Trophoblast cell (in vitro differentiated cells and primary cell): ENCODE results near the gene CDRT15.

Source experiments
- DNase-seq, 2 donors: peaks; one replicate each; pipeline ENCODE4 v3.0.0-alpha.2; 2016
- H2AFZ ChIP-seq: 2 replicates; pipeline ENCODE4 v1.6.1; 2013; ENCODE audit warnings: low read length, moderate library complexity, mild to moderate bottlenecking; ENCODE audit not compliant: insufficient read depth, poor library complexity
- H2AK5ac ChIP-seq: 2 replicates; pipeline ENCODE4 v1.6.1; 2013; ENCODE audit warnings: mild to moderate bottlenecking, low read length
- H2BK120ac ChIP-seq: 2 replicates; pipeline ENCODE4 v1.6.1; 2013; ENCODE audit warnings: low read length, mild to moderate bottlenecking, moderate library complexity; ENCODE audit not compliant: insufficient read depth, poor library complexity
- H2BK12ac ChIP-seq: 2 replicates; pipeline ENCODE4 v1.6.1; 2013; ENCODE audit warnings: mild to moderate bottlenecking, low read length, moderate library complexity
- H2BK5ac ChIP-seq: 2 replicates; pipeline ENCODE4 v1.6.1; 2013; ENCODE audit warnings: low read length, low read depth, moderate library complexity, mild to moderate bottlenecking; ENCODE audit not compliant: poor library complexity
- H3K14ac ChIP-seq: 2 replicates; pipeline ENCODE4 v1.6.1; 2013; ENCODE audit warnings: mild to moderate bottlenecking, low read length
- H3K18ac ChIP-seq: 2 replicates; pipeline ENCODE4 v1.6.1; 2013; ENCODE audit warnings: mild to moderate bottlenecking, low read length
- H3K23ac ChIP-seq: 2 replicates; pipeline ENCODE4 v1.6.1; 2013; ENCODE audit warnings: low read length
- H3K27ac ChIP-seq: 2 replicates; pipeline ENCODE4 v1.5.1; 2013; ENCODE audit warnings: low read depth, mild to moderate bottlenecking, inconsistent platforms, low read length, moderate library complexity
- H3K27me3 ChIP-seq: 2 replicates; pipeline ENCODE4 v1.6.1; 2013; ENCODE audit warnings: inconsistent platforms, mild to moderate bottlenecking, low read length, moderate library complexity; ENCODE audit not compliant: insufficient read depth
- H3K36me3 ChIP-seq, 2 experiments: 1 replicate in 1 of 2; 2 replicates in 1 of 2; pipeline ENCODE4 v1.6.1; 2013; ENCODE audit warnings: low read length in 2 of 2, mild to moderate bottlenecking in 2 of 2, moderate library complexity in 1 of 2; ENCODE audit not compliant: insufficient read depth in 2 of 2, control insufficient read depth in 1 of 2
- H3K4ac ChIP-seq: 2 replicates; pipeline ENCODE4 v1.6.1; 2013; ENCODE audit warnings: low read depth, mild to moderate bottlenecking, low read length, moderate library complexity
- H3K4me1 ChIP-seq, 2 experiments: 1 replicate in 1 of 2; 2 replicates in 1 of 2; pipeline ENCODE4 v1.6.1; 2013; ENCODE audit warnings: low read length in 2 of 2, mild to moderate bottlenecking in 2 of 2, moderate library complexity in 1 of 2; ENCODE audit not compliant: insufficient read depth in 2 of 2, control insufficient read depth in 1 of 2
- H3K4me2 ChIP-seq: 2 replicates; pipeline ENCODE4 v1.6.1; 2013; ENCODE audit warnings: inconsistent platforms, mild to moderate bottlenecking, low read length, moderate library complexity
- H3K4me3 ChIP-seq: 2 replicates; pipeline ENCODE4 v1.5.1; 2013; ENCODE audit warnings: mild to moderate bottlenecking, low read depth, low read length, inconsistent platforms
- H3K79me1 ChIP-seq: one replicate; pipeline ENCODE4 v1.6.1; 2013; ENCODE audit warnings: low read length
- H3K79me2 ChIP-seq: 2 replicates; pipeline ENCODE4 v1.6.1; 2013; ENCODE audit warnings: low read length, mild to moderate bottlenecking; ENCODE audit not compliant: control insufficient read depth, insufficient read depth, poor library complexity
- H3K9ac ChIP-seq: 2 replicates; pipeline ENCODE4 v1.6.1; 2013; ENCODE audit warnings: mild to moderate bottlenecking, low read length
- H3K9me3 ChIP-seq: 2 replicates; pipeline ENCODE4 v1.6.1; 2013; ENCODE audit warnings: low read depth, mild to moderate bottlenecking, control low read depth, inconsistent platforms, low read length; ENCODE audit not compliant: insufficient read depth
- H4K12ac ChIP-seq: 2 replicates; pipeline ENCODE4 v1.6.1; 2013; ENCODE audit warnings: low read depth, mild to moderate bottlenecking, low read length, moderate library complexity
- H4K8ac ChIP-seq: 2 replicates; pipeline ENCODE4 v1.6.1; 2013; ENCODE audit warnings: low read depth, mild to moderate bottlenecking, low read length, moderate library complexity
- H4K91ac ChIP-seq: one replicate; pipeline ENCODE4 v1.6.1; 2013; ENCODE audit warnings: low read depth, mild to moderate bottlenecking, low read length, moderate library complexity
- WGBS: extraction: QIAGEN DNeasy Blood & Tissue Kit; methylation state at CpG from one replicate; pipeline ENCODE4 v1.1.7; 2013; ENCODE audit warnings: missing lambda C conversion rate; ENCODE audit not compliant: insufficient read length, insufficient coverage; ENCODE audit errors: extremely low coverage; 5-methylcytosine and 5-hydroxymethylcytosine counted together

CDRT15 gene

GRCh38 chr17:14204084-14204483 is 32.6 kb downstream of the CDRT15 start:
- peaks cover 4 to 6% of the 10 kb centered on the region in 2 experiments for H3K4me1 ChIP-seq
- no peak overlapping the region for H2BK5ac ChIP-seq
- no peak overlapping the region for H2BK120ac ChIP-seq
- H2AFZ ChIP-seq: no peak overlapping the region
- H3K4me3 ChIP-seq: no peak overlapping the region
- H3K9ac ChIP-seq: no peak overlapping the region
- H3K14ac ChIP-seq: no peak overlapping the region
- H3K23ac ChIP-seq: no peak overlapping the region
- no peaks in the 10 kb centered on the region for H3K79me2 ChIP-seq
- H3K4me2 ChIP-seq: no peak overlapping the region
- no peaks in the 10 kb centered on the region for H3K27me3 ChIP-seq
- no peak overlapping the region for H3K4ac ChIP-seq
- H3K18ac ChIP-seq: no peak overlapping the region
- H4K8ac ChIP-seq: no peak overlapping the region
- no CpG with 5 or more reads among the region's 5 CpGs for WGBS
- no peak overlapping the region for H3K27ac ChIP-seq
- H2BK12ac ChIP-seq: no peak overlapping the region
- DNase-seq: no peak
- no peaks in the 10 kb centered on the region for H3K9me3 ChIP-seq
- H3K79me1 ChIP-seq: no peaks in the 10 kb centered on the region
- H4K12ac ChIP-seq: no peak overlapping the region
- H3K36me3 ChIP-seq: peaks cover 0 to 4% of the 10 kb centered on the region in 2 experiments
- H2AK5ac ChIP-seq: no peak overlapping the region
- H4K91ac ChIP-seq: no peak overlapping the region

GRCh38 chr17:14203388-14203787 is 33.3 kb downstream of the CDRT15 start:
- H3K14ac ChIP-seq: no peak overlapping the region
- no CpG with 5 or more reads among the region's 3 CpGs for WGBS
- no peak overlapping the region for H2BK5ac ChIP-seq

GRCh38 chr17:14202388-14203166 is 34.1 kb downstream of the CDRT15 start:
- WGBS: no CpG with 5 or more reads among the region's 10 CpGs
- no peak overlapping the region for H2AFZ ChIP-seq
- H3K27me3 ChIP-seq: no peaks in the 10 kb centered on the region
- no peak overlapping the region for H3K18ac ChIP-seq
- H3K4ac ChIP-seq: no peak overlapping the region
- no peak overlapping the region for H2BK120ac ChIP-seq
- no peak overlapping the region for H3K27ac ChIP-seq
- H4K8ac ChIP-seq: no peak overlapping the region
- H2BK5ac ChIP-seq: no peak overlapping the region
- peaks cover under 1% of the 10 kb centered on the region in 2 experiments for H3K4me1 ChIP-seq
- H3K4me3 ChIP-seq: no peak overlapping the region
- H4K91ac ChIP-seq: no peak overlapping the region
- H2BK12ac ChIP-seq: no peak overlapping the region
- no peak for DNase-seq
- no peak overlapping the region for H3K9ac ChIP-seq
- no peak overlapping the region for H3K14ac ChIP-seq
- no peak overlapping the region for H2AK5ac ChIP-seq
- no peak overlapping the region for H3K23ac ChIP-seq
- no peaks in the 10 kb centered on the region for H3K79me1 ChIP-seq
- H3K79me2 ChIP-seq: no peaks in the 10 kb centered on the region
- H3K4me2 ChIP-seq: no peak overlapping the region
- H3K36me3 ChIP-seq: peaks cover 0 to 4% of the 10 kb centered on the region in 2 experiments
- no peak overlapping the region for H4K12ac ChIP-seq
- no peaks in the 10 kb centered on the region for H3K9me3 ChIP-seq

More at GRCh38 chr17:14203388-14203787, 33.3 kb downstream of the CDRT15 start:
- H3K9ac ChIP-seq: no peak overlapping the region
- no peaks in the 10 kb centered on the region for H3K79me1 ChIP-seq
- no peak overlapping the region for H3K4me2 ChIP-seq
- H3K23ac ChIP-seq: no peak overlapping the region
- peaks cover 4 to 6% of the 10 kb centered on the region in 2 experiments for H3K4me1 ChIP-seq
- H4K12ac ChIP-seq: no peak overlapping the region
- H2AFZ ChIP-seq: no peak overlapping the region
- DNase-seq: no peak
- no peak overlapping the region for H2BK12ac ChIP-seq
- no peak overlapping the region for H3K4me3 ChIP-seq
- H3K36me3 ChIP-seq: peaks cover 0 to 4% of the 10 kb centered on the region in 2 experiments
- H3K79me2 ChIP-seq: no peaks in the 10 kb centered on the region
- H3K27me3 ChIP-seq: no peaks in the 10 kb centered on the region
- no peak overlapping the region for H3K18ac ChIP-seq
- no peak overlapping the region for H2BK120ac ChIP-seq
- H2AK5ac ChIP-seq: no peak overlapping the region
- H3K9me3 ChIP-seq: no peaks in the 10 kb centered on the region
- H4K8ac ChIP-seq: no peak overlapping the region
- no peak overlapping the region for H4K91ac ChIP-seq
- no peak overlapping the region for H3K4ac ChIP-seq
- no peak overlapping the region for H3K27ac ChIP-seq

GRCh38 chr17:14201988-14202380 is 34.7 kb downstream of the CDRT15 start:
- H2AFZ ChIP-seq: no peak overlapping the region
- no peak overlapping the region for H3K14ac ChIP-seq
- H4K8ac ChIP-seq: no peak overlapping the region
- no peaks in the 10 kb centered on the region for H3K79me1 ChIP-seq
- no peak overlapping the region for H3K18ac ChIP-seq
- WGBS: no CpG with 5 or more reads among the region's 4 CpGs
- H2BK12ac ChIP-seq: no peak overlapping the region
- no peaks in the 10 kb centered on the region for H3K79me2 ChIP-seq
- H3K23ac ChIP-seq: no peak overlapping the region
- no peak overlapping the region for H2BK5ac ChIP-seq
- H3K4me3 ChIP-seq: no peak overlapping the region
- H3K36me3 ChIP-seq: peaks cover 0 to 3% of the 10 kb centered on the region in 2 experiments
- H3K4ac ChIP-seq: no peak overlapping the region
- H4K12ac ChIP-seq: no peak overlapping the region
- no peak overlapping the region for H3K9ac ChIP-seq
- no peak for DNase-seq
- H2BK120ac ChIP-seq: no peak overlapping the region
- no peaks in the 10 kb centered on the region for H3K4me1 ChIP-seq
- H4K91ac ChIP-seq: no peak overlapping the region
- H3K27ac ChIP-seq: no peak overlapping the region
- H3K9me3 ChIP-seq: no peaks in the 10 kb centered on the region
- no peak overlapping the region for H3K4me2 ChIP-seq
- no peak overlapping the region for H2AK5ac ChIP-seq
- H3K27me3 ChIP-seq: no peaks in the 10 kb centered on the region
